SIG-M5 (cell line): ENCODE measurements around the gene EDN1.
"Not testable (repeated sequence)": the region's sequence is repeated elsewhere in the genome, so short reads cannot be mapped to it uniquely, and the experiment has no call there.

ENCODE experiments used
- DNase-seq: peaks from one replicate; lab custom pipeline; 2025; lab: John Stamatoyannopoulos, UW

Gene EDN1

DNA sequence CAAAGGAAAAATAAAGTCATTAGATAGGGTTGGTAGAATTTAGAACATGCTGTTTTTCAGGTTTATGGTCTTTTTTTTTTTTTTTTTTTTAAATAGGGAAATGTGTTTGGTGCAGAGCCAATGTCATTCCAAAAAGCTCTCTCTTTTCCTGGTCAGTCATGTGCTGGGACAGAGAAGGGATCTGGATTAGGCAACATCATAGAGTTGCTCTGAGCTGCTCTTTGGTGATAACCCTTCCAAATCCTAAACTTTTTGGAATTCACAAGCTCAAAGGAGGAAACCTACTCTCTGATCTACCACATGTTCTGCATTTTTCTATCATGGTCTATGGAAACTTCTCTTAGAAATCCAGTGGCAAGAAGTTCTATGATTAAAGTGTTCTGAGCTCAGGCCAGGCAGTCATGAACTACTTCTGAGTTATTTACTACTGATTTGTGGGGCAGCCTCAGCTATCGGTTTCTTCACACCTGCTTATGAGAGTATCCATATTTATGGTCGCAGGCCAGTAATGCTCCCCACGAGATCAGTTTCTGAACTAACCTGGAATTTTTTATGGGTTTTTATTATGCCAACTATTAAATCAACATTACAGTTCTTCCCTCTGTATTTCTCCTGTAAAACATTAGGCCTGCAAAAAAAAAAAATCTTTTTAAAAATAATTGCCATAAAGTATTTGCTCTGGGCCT, 4.8 kb downstream of the EDN1 start:
- DNase-seq = no peak

- DNase-seq = no peak
Observed at GRCh38 chr6:12295558-12296254, 5.5 kb downstream of the EDN1 start.

DNA sequence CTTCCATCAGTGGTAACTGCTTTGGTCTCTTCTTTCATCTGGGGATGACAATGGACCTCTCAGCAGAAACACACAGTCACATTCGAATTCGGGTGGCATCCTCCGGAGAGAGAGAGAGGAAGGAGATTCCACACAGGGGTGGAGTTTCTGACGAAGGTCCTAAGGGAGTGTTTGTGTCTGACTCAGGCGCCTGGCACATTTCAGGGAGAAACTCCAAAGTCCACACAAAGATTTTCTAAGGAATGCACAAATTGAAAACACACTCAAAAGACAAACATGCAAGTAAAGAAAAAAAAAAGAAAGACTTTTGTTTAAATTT, 6.1 kb downstream of the EDN1 start:
- no peak for DNase-seq

DNA sequence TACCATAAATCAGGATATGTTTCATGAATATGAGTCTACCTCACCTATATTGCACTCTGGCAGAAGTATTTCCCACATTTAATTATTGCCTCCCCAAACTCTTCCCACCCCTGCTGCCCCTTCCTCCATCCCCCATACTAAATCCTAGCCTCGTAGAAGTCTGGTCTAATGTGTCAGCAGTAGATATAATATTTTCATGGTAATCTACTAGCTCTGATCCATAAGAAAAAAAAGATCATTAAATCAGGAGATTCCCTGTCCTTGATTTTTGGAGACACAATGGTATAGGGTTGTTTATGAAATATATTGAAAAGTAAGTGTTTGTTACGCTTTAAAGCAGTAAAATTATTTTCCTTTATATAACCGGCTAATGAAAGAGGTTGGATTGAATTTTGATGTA, 6.4 kb downstream of the EDN1 start:
- DNase-seq = no peak

DNA sequence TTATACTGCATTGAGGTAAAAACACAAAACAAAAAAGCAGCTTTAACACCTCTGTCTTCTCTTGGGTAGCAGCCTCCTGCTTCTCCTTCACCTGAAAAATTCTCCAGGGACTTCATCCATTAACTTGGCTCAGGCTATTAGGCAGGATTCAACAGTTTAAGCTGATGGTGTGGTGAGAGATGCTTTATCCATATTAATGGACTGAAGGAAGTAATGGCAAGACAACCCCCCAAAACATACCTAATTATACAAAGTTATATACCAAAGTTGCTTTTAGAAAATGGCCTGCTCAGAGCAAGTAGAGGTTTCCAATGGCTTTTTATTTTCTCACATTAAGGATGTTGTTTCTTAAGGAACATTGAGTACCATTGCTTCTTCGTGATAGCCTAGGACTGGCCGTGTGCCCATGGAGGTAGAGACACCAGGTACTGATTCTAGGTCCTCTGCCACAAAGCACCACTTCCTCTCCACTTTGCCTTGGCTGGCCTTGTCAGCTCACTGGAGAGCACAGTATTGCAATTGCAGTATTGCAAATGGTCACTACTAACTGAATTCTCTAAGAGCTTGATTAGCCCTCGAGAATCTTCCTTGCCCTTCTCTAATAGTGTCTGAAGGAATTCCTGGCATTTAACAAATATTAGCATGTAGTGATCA, 7.3 kb downstream of the EDN1 start:
- no peak for DNase-seq

DNA sequence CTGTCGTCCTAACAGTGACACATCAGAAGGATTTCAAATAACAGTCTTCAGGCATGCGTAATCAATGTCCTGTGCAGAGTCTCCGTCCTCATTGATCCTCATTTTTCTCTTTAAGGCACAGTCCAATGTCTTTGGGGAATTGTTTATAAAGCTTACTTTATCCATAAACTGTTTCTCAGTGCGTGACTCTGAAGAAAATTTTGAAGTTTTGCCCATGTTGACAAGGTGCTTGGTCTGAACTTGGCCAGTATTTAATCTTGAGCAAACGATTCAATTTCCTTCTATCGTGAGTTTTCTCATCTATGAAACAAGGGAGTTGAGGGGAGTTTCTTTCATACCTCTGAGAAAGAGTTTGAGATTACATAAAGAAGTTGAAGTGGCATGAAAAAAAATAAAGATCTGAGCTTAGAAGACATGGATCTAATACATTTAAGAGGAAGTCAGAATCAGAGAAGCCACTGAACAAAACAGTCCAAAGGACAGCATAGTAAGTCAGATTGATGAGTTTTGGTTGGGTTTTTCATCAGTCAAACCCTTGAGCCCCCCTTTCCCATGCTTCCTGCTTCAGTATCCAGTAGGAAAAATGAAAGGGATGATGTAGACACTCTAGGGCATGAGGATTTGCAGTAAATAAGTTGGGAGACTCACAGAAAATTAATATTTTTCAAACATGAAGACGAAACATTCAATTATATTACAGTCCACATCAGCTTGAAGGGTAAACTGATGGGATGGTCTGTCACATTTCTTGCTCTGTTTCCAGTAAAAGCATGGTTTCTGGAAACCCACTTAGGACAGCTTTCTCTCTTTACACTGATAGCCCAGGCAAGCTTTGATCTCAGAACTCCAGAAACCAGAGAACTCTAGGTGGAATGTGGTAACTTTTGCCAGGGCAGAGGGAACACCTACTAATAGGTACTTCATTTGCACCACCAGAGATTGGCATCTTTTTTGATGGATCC, 8.1 kb downstream of the EDN1 start:
- DNase-seq = no peak

GRCh38 chr6:12298995-12299394, 8.8 kb downstream of the EDN1 start:
- DNase-seq = no peak

- no peak for DNase-seq
Observed at GRCh38 chr6:12301018-12301417, 10.9 kb downstream of the EDN1 start.

- DNase-seq = no peak
Observed at GRCh38 chr6:12304487-12304886, 14.3 kb downstream of the EDN1 start.

DNA sequence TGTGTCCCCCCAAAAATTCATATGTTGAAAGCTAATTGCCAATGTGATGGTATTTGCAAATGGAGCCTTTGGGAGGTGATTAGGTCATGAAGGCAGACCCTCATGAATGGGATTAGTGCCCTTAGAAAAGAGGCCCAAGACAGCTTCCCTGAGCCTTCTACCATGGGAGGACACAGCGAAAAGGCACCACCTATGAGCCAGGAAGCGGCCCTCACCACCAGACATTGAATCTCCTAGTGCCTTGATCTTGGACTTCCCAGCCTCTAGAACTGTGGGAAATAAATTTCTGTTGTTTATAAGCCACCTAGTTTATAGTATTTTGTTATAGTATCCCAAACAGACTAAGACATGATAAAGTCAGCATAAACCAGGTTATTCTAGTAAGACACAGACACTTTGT, 18.9 kb downstream of the EDN1 start:
- DNase-seq = no peak

DNA sequence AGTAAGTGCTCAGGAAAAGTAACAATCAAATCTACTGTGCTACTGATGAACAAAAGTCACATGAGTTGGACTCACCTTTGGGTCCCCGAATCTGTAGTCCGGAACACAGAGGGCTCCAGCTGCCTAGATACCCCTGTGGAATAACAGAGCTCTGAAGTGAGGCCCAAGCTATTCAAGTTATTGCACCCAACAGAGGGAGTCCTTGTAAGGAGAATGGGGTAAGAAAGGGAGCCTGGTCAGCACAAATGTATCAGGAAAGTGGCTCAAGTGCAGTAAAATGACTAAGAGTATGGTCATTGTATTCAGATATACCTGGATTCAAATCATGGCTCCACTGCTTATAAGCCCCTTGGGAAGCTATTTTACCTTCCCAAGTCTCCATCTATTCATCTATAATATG, 20.9 kb downstream of the EDN1 start:
- no peak for DNase-seq

DNA sequence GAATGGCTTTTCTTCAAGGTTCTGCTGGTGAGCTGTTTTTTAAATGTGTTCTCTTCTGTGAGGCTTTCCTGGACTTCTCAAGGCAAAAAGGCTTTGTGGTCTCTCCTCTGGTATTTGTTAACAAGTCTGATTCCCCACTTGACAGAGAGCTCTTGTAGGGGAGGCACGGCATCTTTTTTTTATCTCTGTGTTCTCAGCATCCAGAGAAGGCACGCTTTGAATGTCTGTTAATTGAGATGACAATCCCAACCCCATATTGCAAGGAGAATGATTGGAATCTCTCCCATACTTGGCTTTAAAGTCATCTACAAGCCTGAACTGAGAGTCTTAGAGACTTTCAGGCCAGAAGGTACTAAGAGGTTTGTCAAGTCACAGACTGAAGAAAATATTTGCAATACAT, 22.6 kb downstream of the EDN1 start:
- no peak for DNase-seq

GRCh38 chr6:12313306-12313991, 23.3 kb downstream of the EDN1 start:
- no peak for DNase-seq

GRCh38 chr6:12313992-12314589, 23.9 kb downstream of the EDN1 start:
- no peak for DNase-seq

DNA sequence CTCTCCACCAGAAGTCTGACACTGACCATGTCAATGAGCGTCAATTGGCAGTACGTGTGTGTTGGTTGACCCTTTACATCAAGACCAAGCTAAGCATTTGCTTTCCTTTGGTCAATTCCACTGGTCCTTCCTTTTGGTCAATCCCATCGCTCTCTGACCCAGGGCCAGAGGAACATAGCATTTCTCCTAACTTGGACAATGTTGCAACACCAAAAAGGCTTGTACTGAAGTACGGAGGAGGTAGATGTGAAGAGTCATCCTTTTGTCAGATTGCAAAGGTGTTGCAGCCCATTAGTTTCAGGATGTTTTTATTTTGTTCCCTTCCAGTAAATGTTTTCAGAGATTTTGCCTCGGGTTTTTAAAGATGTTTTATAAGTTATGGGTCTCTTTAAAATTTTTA, 24.6 kb downstream of the EDN1 start:
- DNase-seq = no peak

GRCh38 chr6:12315292-12316081, 25.3 kb downstream of the EDN1 start:
- DNase-seq = no peak

GRCh38 chr6:12318749-12319148, 28.6 kb downstream of the EDN1 start:
- no peak for DNase-seq

- not testable (repeated sequence) for DNase-seq
Observed at GRCh38 chr6:12320074-12320473, 29.9 kb downstream of the EDN1 start.

DNA sequence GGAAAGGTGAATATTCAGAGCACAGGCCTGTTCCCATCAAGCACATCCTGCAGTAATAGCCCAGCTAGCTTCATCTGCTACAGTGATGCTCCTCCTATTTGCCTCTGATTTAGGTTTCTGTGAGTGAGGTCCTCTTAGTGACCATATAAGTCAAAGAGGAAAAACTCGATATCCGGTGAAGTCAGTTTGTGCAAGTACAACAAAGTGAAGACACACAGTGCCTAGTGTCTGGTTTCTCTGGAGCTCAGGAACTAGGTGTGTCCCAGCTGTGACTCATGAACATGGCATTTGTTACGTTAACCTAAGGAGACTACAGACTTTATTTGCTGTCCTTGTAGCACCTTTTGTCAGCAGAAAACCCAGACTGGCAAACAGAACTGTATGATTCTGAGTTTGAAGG, 33.9 kb downstream of the EDN1 start:
- DNase-seq = no peak

DNA sequence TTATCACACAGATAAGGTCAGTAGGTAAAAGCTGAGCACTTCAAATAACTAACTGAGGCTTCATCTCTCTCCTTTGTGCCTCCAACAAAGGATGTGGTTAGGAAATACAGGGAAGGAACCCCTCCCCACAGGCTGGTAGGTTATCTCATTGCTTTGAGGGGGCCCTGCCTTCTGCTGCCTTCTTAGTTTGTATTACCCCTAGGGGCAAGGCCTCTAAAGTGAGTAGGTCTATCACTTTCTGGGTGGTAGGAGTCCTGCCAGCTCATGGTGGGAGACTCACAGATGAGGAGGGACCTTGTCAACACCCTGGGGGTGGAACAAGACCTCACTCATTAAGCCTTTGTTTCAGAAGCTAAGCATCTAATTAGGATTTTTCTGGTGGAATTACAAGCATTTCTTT, 34.6 kb downstream of the EDN1 start:
- no peak for DNase-seq

DNA sequence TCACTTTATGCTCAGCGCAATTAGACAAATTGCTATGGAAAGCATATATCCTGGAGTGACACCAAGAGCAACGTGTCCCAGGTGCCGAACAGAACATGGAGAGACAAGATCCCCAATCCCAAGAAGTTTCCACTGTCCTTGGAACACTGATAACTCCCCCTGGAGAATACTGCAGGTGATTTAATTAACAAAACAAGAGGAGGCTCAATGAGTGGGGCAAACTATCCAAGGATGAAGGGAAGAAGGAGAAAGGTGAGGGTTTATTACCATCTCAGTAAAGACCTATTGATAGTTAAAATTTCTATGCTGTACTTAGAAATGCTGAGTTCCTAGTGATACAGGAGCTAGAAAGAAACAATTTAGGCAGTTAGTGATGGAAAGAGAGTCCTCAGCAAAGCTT, 35.7 kb downstream of the EDN1 start:
- no peak for DNase-seq
